IPS DF 6.9 (cell line): ENCODE results near the gene AAR2.

Source experiments
- DNase-seq: peaks from one replicate; pipeline ENCODE4 v3.0.0-alpha.2; 2013; ENCODE audit warnings: low read depth, low spot score
- H3K27ac ChIP-seq: one replicate; pipeline ENCODE4 v1.5.1; 2013; ENCODE audit warnings: low read length, control low read depth
- H3K27me3 ChIP-seq: 2 replicates; pipeline ENCODE4 v1.6.1; 2013; ENCODE audit warnings: mild to moderate bottlenecking, low read length; ENCODE audit not compliant: control insufficient read depth, insufficient read depth
- H3K36me3 ChIP-seq: 2 replicates; pipeline ENCODE4 v1.6.1; 2013; ENCODE audit warnings: low read length; ENCODE audit not compliant: control insufficient read depth, insufficient read depth
- H3K4me1 ChIP-seq: 2 replicates; pipeline ENCODE4 v1.6.1; 2013; ENCODE audit warnings: low read length; ENCODE audit not compliant: control insufficient read depth, insufficient read depth
- H3K4me3 ChIP-seq: 2 replicates; pipeline ENCODE4 v1.5.1; 2013; ENCODE audit warnings: mild to moderate bottlenecking, low read length
- H3K9me3 ChIP-seq: 2 replicates; pipeline ENCODE4 v1.6.1; 2013; ENCODE audit warnings: low read length, inconsistent platforms; ENCODE audit not compliant: control insufficient read depth, insufficient read depth
- WGBS: extraction: QIAGEN DNeasy Blood & Tissue Kit; methylation state at CpG from one replicate; pipeline ENCODE4 v1.1.7; 2013; ENCODE audit warnings: mixed read lengths, missing lambda C conversion rate; ENCODE audit not compliant: insufficient read length, insufficient coverage; 5-methylcytosine and 5-hydroxymethylcytosine counted together

AAR2 gene

GRCh38 chr20:36238760-36239159 lies 2.5 kb downstream of the AAR2 start:
- WGBS, result no CpG with 5 or more reads among the region's 3 CpGs

DNA sequence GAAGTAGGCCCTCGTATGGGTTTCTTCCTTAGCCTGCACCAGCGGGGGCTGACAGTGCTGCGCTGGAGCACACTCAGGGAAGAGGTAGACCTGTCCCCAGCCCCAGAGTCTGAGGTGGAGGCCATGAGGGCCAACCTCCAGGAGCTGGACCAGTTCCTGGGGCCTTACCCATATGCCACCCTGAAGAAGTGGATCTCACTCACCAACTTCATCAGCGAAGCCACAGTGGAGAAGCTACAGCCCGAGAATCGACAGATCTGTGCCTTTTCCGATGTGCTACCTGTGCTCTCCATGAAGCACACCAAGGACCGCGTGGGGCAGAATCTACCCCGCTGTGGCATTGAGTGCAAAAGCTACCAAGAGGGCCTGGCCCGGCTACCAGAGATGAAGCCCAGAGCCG lies 3.8 kb downstream of the AAR2 start:
- Histone ChIP-seq H3K4me3 (no peak overlapping the region), H3K9me3 (no peaks in the 10 kb centered on the region), H3K27ac (no peak overlapping the region), H3K36me3 (peaks cover 10% of the 10 kb centered on the region), H3K27me3 (no peaks in the 10 kb centered on the region), H3K4me1 (no peaks in the 10 kb centered on the region)
- WGBS, result no CpG with 5 or more reads among the region's 12 CpGs
- DNase-seq, result no peak

More at GRCh38 chr20:36238760-36239159, 2.5 kb downstream of the AAR2 start:
- H3K27me3 ChIP-seq, result no peaks in the 10 kb centered on the region
- no peak for DNase-seq
- H3K4me1 ChIP-seq, result no peaks in the 10 kb centered on the region
- H3K27ac ChIP-seq, result no peak overlapping the region
- H3K9me3 ChIP-seq, result no peaks in the 10 kb centered on the region
- peaks cover 7% of the 10 kb centered on the region for H3K36me3 ChIP-seq
- no peak overlapping the region for H3K4me3 ChIP-seq

GRCh38 chr20:36241678-36242077 lies 5.4 kb downstream of the AAR2 start:
- Histone ChIP-seq H3K4me1 (no peaks in the 10 kb centered on the region), H3K9me3 (no peaks in the 10 kb centered on the region), H3K36me3 (peaks cover 15% of the 10 kb centered on the region), H3K27me3 (no peaks in the 10 kb centered on the region), H3K27ac (no peak overlapping the region), H3K4me3 (no peak overlapping the region)
- no peak for DNase-seq
- no CpG with 5 or more reads among the region's 4 CpGs for WGBS

- DNase-seq, result no peak
- Histone ChIP-seq H3K27ac (no peak overlapping the region), H3K4me3 (no peak overlapping the region), H3K4me1 (no peaks in the 10 kb centered on the region), H3K27me3 (no peaks in the 10 kb centered on the region), H3K36me3 (peaks cover 15% of the 10 kb centered on the region), H3K9me3 (no peaks in the 10 kb centered on the region)
- no CpG with 5 or more reads among the region's 1 CpG for WGBS
These were observed 7.4 kb downstream of the AAR2 start for GRCh38 chr20:36243726-36244125.

DNA sequence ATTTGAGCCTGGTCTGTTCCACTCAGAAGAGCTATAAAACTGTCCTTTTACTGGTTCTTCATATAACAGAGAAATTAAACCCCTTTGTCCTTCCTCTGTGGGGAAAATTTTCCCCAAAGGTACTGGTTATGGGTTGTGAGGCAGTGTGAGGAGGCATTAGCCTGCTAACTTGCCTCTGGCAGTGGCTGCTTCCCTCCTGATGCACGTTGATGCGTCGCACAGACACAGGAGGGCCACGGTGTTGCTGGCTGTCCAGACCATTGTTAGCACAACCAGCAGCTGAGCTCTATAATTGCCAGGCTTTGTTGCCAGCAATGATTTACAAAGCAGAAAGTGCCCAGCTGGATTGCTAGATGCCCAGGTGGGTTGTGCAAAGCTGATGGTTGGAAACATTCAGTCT lies 10.1 kb downstream of the AAR2 start:
- DNase-seq, result no peak
- Histone ChIP-seq H3K9me3 (no peaks in the 10 kb centered on the region), H3K36me3 (peaks cover 8% of the 10 kb centered on the region; the same call in 1 of the 2 replicates), H3K4me3 (no peak overlapping the region), H3K27ac (no peak overlapping the region), H3K4me1 (no peaks in the 10 kb centered on the region), H3K27me3 (no peaks in the 10 kb centered on the region)
- no CpG with 5 or more reads among the region's 4 CpGs for WGBS

- Histone ChIP-seq H3K9me3 (no peaks in the 10 kb centered on the region), H3K27ac (no peak overlapping the region), H3K27me3 (no peaks in the 10 kb centered on the region), H3K4me3 (no peak overlapping the region), H3K4me1 (no peaks in the 10 kb centered on the region), H3K36me3 (peaks cover 8% of the 10 kb centered on the region; the same call in 1 of the 2 replicates)
- no CpG with 5 or more reads among the region's 4 CpGs for WGBS
- no peak for DNase-seq
These were observed 12.6 kb downstream of the AAR2 start for GRCh38 chr20:36248836-36249235.

DNA sequence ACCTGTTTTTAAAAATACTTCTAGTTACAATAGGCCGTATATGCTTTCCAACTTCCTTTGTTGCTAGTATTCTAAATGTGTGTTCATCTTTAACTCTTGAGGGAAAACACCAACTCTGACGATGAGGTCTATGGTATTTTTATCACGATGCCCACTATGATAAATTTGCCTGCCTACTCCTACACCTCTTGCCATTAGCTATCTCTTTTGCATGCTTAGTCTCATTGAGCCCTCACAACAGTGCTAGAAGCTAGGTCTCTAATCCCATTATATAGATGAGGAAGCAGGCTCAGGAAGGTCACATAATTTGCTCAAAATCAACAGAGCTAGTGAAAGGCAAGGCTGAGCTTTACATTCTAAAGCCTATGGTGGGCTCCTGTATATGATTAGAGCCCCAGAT lies 13.2 kb downstream of the AAR2 start:
- no peaks in the 10 kb centered on the region for H3K27me3 ChIP-seq
- no CpG with 5 or more reads among the region's 3 CpGs for WGBS
- no peak for DNase-seq
- no peak overlapping the region for H3K27ac ChIP-seq
- no peaks in the 10 kb centered on the region for H3K9me3 ChIP-seq
- peaks cover 8% of the 10 kb centered on the region; the same call in 1 of the 2 replicates for H3K36me3 ChIP-seq
- no peak overlapping the region for H3K4me3 ChIP-seq
- no peaks in the 10 kb centered on the region for H3K4me1 ChIP-seq

- Histone ChIP-seq H3K36me3 (peaks cover 5% of the 10 kb centered on the region), H3K9me3 (no peaks in the 10 kb centered on the region), H3K27ac (no peak overlapping the region), H3K27me3 (no peaks in the 10 kb centered on the region), H3K4me3 (no peak overlapping the region), H3K4me1 (no peaks in the 10 kb centered on the region)
- DNase-seq, result no peak
- no CpG with 5 or more reads among the region's 5 CpGs for WGBS
These were observed 15.1 kb downstream of the AAR2 start for GRCh38 chr20:36251426-36251825.

GRCh38 chr20:36252511-36252910 lies 16.2 kb downstream of the AAR2 start:
- Histone ChIP-seq H3K4me3 (no peak overlapping the region), H3K36me3 (peaks cover 3% of the 10 kb centered on the region), H3K27me3 (no peaks in the 10 kb centered on the region), H3K4me1 (no peaks in the 10 kb centered on the region), H3K9me3 (no peaks in the 10 kb centered on the region), H3K27ac (no peak overlapping the region)
- WGBS, result no CpG with 5 or more reads among the region's 3 CpGs
- DNase-seq, result no peak

DNA sequence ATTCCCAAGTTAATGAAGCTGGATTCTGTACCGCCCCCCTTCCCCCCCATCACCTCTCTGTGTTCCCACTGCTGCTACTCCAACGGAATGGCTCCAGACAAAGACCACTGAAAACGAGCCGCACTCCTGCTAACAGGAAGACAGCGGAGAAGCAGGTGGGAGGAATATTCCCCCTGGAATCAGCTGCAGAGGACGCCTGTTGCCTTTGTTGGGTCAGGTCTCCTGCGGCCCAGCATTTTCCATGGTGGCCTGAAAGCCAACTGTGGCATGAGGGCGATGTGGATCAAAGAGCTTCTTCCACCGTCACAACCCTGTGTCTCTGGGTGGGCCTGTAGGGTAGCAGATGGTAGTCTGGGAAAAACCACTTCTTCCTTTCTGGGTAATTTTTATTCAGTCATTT lies 16.8 kb downstream of the AAR2 start:
- Histone ChIP-seq H3K4me3 (no peak overlapping the region), H3K27ac (no peak overlapping the region), H3K9me3 (no peaks in the 10 kb centered on the region), H3K4me1 (no peaks in the 10 kb centered on the region), H3K36me3 (peaks cover 3% of the 10 kb centered on the region), H3K27me3 (no peaks in the 10 kb centered on the region)
- no peak for DNase-seq
- WGBS, result no CpG with 5 or more reads among the region's 9 CpGs

DNA sequence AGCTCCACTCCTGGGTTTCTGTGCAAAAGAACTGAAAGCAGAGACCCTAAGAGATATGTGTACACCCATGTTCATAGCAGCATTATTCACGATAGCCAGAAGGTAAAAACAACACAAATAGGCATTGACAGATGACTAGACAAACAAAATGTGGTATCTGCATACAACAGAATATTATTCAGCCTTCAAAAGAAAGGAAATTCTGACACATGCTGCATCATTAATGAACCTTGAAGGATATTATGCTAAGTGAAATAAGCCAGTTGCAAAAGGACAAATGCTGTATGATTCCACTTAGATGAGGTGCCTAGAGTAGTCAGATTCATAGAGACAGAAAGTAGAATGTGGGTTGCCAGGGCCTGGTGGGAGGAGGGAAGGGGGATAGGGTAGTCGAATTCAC lies 17.8 kb downstream of the AAR2 start:
- H3K27ac ChIP-seq, result no peak overlapping the region
- peaks cover 3% of the 10 kb centered on the region for H3K36me3 ChIP-seq
- no peak for DNase-seq
- H3K4me3 ChIP-seq, result no peak overlapping the region
- no peaks in the 10 kb centered on the region for H3K9me3 ChIP-seq
- H3K4me1 ChIP-seq, result no peaks in the 10 kb centered on the region
- H3K27me3 ChIP-seq, result no peaks in the 10 kb centered on the region
- no CpG with 5 or more reads among the region's 2 CpGs for WGBS
